B cell (primary cell): ENCODE measurements around the gene IL1RAP. TPM values are rescaled to one million over a fixed set of nuclear protein-coding genes. Genes with fewer than 3 reads are reported as not detected.

ENCODE experiments used
- ATAC-seq: fragments of 200-7000 bp; cut with Tn5 transposase; one replicate; pipeline ENCODE4 v1.10.0; 2021; ENCODE audit warnings: low read depth, mild to moderate bottlenecking, moderate number of reproducible peaks, moderate library complexity
- CTCF ChIA-PET: fragments of 350-600 bp; sonication (Branson Sonifier 250); formaldehyde crosslinking; loops from one replicate; lab custom pipeline; 2021; ENCODE audit warnings: antibody characterized with exemption, inconsistent platforms; lab: Charles Lee
- POLR2A ChIA-PET: fragments of 350-600 bp; sonication (Branson Sonifier 250); formaldehyde crosslinking; loops from one replicate; lab custom pipeline; 2021; ENCODE audit warnings: antibody characterized with exemption; lab: Charles Lee
- DNase-seq: peaks from one replicate; pipeline ENCODE4 v3.0.0; 2013
- H2AFZ ChIP-seq: 2 replicates; pipeline ENCODE4 v1.6.1; 2012; ENCODE audit warnings: mild to moderate bottlenecking, low read depth, low read length; ENCODE audit not compliant: insufficient read depth, poor library complexity, severe bottlenecking
- H3K27ac ChIP-seq, 2 donors: 1 replicate in 1 of 2; 2 replicates in 1 of 2; pipeline ENCODE4 v1.5.1; 2012 to 2013; ENCODE audit warnings: low read length in 2 of 2, mild to moderate bottlenecking in 2 of 2, moderate library complexity in 1 of 2
- H3K27me3 ChIP-seq, 4 experiments: fragments of 200-600 bp in 1 of 4; sonication (generic) in 1 of 4; replicated peaks in 1 of 4; 1 replicate in 2 of 4; 2 replicates in 2 of 4; pipeline versions ENCODE4 v1.6.1 to v1.7.0; 2013 to 2016; ENCODE audit warnings: low read length in 3 of 4, mild to moderate bottlenecking in 2 of 4, mixed read lengths in 1 of 4, moderate library complexity in 1 of 4; ENCODE audit not compliant: insufficient read depth in 4 of 4, control insufficient read depth in 3 of 4; ENCODE audit errors: control extremely low read depth in 1 of 4
- H3K36me3 ChIP-seq, 2 experiments: replicated peaks in 1 of 2; 1 replicate in 1 of 2; 2 replicates in 1 of 2; pipeline versions ENCODE4 v1.6.1 to v1.7.1; 2013; ENCODE audit warnings: low read length in 1 of 2; ENCODE audit not compliant: insufficient read depth in 2 of 2, control insufficient read depth in 1 of 2; ENCODE audit errors: control extremely low read depth in 1 of 2, extremely low read depth in 1 of 2
- H3K4me1 ChIP-seq, 2 donors: fragments of 200-600 bp in 1 of 2; sonication (generic) in 1 of 2; 1 replicate in 1 of 2; 2 replicates in 1 of 2; pipeline versions ENCODE4 v1.5.1 to v1.6.1; 2013 to 2017; ENCODE audit warnings: low read length in 2 of 2; ENCODE audit not compliant: control insufficient read depth in 2 of 2, insufficient read depth in 2 of 2
- H3K4me2 ChIP-seq: replicated peaks from 2 replicates; pipeline ENCODE3; 2012; ENCODE audit warnings: mild to moderate bottlenecking, low read depth, low read length; ENCODE audit not compliant: poor library complexity, severe bottlenecking
- H3K4me3 ChIP-seq, 5 experiments: fragments of 200-600 bp in 1 of 5; sonication (generic) in 1 of 5; 1 replicate in 3 of 5; 2 replicates in 2 of 5; pipeline versions ENCODE4 v1.5.1 to v1.7.0; 2011 to 2016; ENCODE audit warnings: low read length in 4 of 5, mild to moderate bottlenecking in 4 of 5, low read depth in 2 of 5, control low read depth in 1 of 5, moderate library complexity in 1 of 5; ENCODE audit not compliant: insufficient read depth in 1 of 5; ENCODE audit errors: control extremely low read depth in 1 of 5, extremely low read depth in 1 of 5
- H3K79me2 ChIP-seq: fragments of 200-600 bp; sonication (generic); one replicate; pipeline ENCODE4 v1.6.0; 2016; ENCODE audit warnings: low read length; ENCODE audit not compliant: control insufficient read depth, insufficient read depth
- H3K9ac ChIP-seq: fragments of 200-600 bp; sonication (generic); 2 replicates; pipeline ENCODE4 v1.6.1; 2017; ENCODE audit warnings: mild to moderate bottlenecking, low read length, moderate library complexity
- H3K9me3 ChIP-seq, 3 donors: one replicate each; pipeline versions ENCODE4 v1.6.1 to v1.7.1; 2013; ENCODE audit warnings: low read length in 2 of 3; ENCODE audit not compliant: control insufficient read depth in 2 of 3, insufficient read depth in 1 of 3; ENCODE audit errors: control extremely low read depth in 1 of 3
- H4K20me1 ChIP-seq: 2 replicates; pipeline ENCODE4 v1.6.0; 2012; ENCODE audit warnings: mild to moderate bottlenecking, low read length; ENCODE audit not compliant: insufficient read depth, control insufficient read depth, poor library complexity, severe bottlenecking
- H3K27ac Mint-ChIP-seq: one replicate; pipeline ENCODE4 v1.8.0; 2021; ENCODE audit warnings: mixed read lengths
- H3K27me3 Mint-ChIP-seq: one replicate; pipeline ENCODE4 v1.8.0; 2021; ENCODE audit warnings: mixed read lengths
- H3K4me1 Mint-ChIP-seq: one replicate; pipeline ENCODE4 v1.8.0; 2021; ENCODE audit warnings: mixed read lengths
- H3K4me3 Mint-ChIP-seq: one replicate; pipeline ENCODE4 v1.8.0; 2021; ENCODE audit warnings: mixed read lengths
- H3K9me3 Mint-ChIP-seq: one replicate; pipeline ENCODE4 v1.8.0; 2022; ENCODE audit warnings: mixed read lengths; ENCODE audit not compliant: insufficient read depth
- CTCF ChIP-seq: fragments of 200-600 bp; IDR thresholded peaks from one replicate; pipeline ENCODE4 v1.8.0; 2022; ENCODE audit warnings: antibody characterized with exemption, mild to moderate bottlenecking
- EZH2 ChIP-seq: IDR thresholded peaks from 2 replicates; pipeline ENCODE4 v1.6.1; 2012; ENCODE audit warnings: borderline replicate concordance, low read depth, mild to moderate bottlenecking, moderate library complexity, low read length; ENCODE audit not compliant: insufficient read depth, poor library complexity, severe bottlenecking
- WGBS: methylation state at CpG from one replicate; pipeline ENCODE4 v1.1.5; 2013; ENCODE audit warnings: missing lambda C conversion rate; ENCODE audit not compliant: insufficient coverage; 5-methylcytosine and 5-hydroxymethylcytosine counted together
- intact Hi-C: fragments of 100-400 bp; cut with micrococcal nuclease; formaldehyde crosslinking; loops from one replicate; pipeline ENCODE4 v1.10.0; 2022
- polyA plus RNA-seq: library from polyadenylated mRNA; depleted of rRNA; stranded (reverse); fragments of >200 nt; gene quantifications from 2 replicates; pipeline ENCODE4 v1.2.3, GENCODE V29; 2012
- total RNA-seq, 2 donors: library from RNA; stranded (reverse); fragments of 120-200 nt in 1 of 2; gene quantifications; 1 replicate in 1 of 2; 2 replicates in 1 of 2; pipeline versions ENCODE4 v1.2.3 to v1.2.4, GENCODE V29; 2013 to 2022

Gene IL1RAP
- total and polyA plus RNA-seq, 2 donors (not counting 1 experiment from before 2014, with no cell fraction given): 2.3 to 11.5 TPM

GRCh38 chr3:190645932-190646460 lies 132.1 kb downstream of the IL1RAP start:
- no peaks in the 10 kb centered on the region for H3K9me3 ChIP-seq
- POLR2A ChIA-PET: no interaction called here
- no peaks in the 10 kb centered on the region for H3K36me3 ChIP-seq
- H3K27ac ChIP-seq: no peak overlapping the region
- Mint-ChIP-seq H3K27me3 (no peaks in the 10 kb centered on the region), H3K4me1 (no peaks in the 10 kb centered on the region), H3K4me3 (no peak overlapping the region), H3K9me3 (no peaks in the 10 kb centered on the region), H3K27ac (no peak overlapping the region)
- CTCF ChIA-PET: no interaction called here
- TF ChIP-seq EZH2: no peak
- no peak for TF ChIP-seq CTCF
- no peak overlapping the region for H3K4me2 ChIP-seq
- H3K79me2 ChIP-seq: no peaks in the 10 kb centered on the region
- H3K9ac ChIP-seq: no peak overlapping the region
- no CpG with 5 or more reads among the region's 4 CpGs for WGBS
- DNase-seq (no peak), ATAC-seq (no peak)
- H3K4me1 ChIP-seq: no peaks in the 10 kb centered on the region
- H4K20me1 ChIP-seq: no peaks in the 10 kb centered on the region
- intact Hi-C loops: no loop called here
- H3K4me3 ChIP-seq: no peak overlapping the region
- H2AFZ ChIP-seq: no peak overlapping the region
- H3K27me3 ChIP-seq: no peaks in the 10 kb centered on the region

- Histone ChIP-seq H3K79me2 (no peaks in the 10 kb centered on the region), H3K4me2 (no peak overlapping the region), H3K27me3 (no peaks in the 10 kb centered on the region), H3K9me3 (no peaks in the 10 kb centered on the region), H3K9ac (no peak overlapping the region), H3K27ac (no peak overlapping the region), H3K36me3 (no peaks in the 10 kb centered on the region), H3K4me3 (no peak overlapping the region), H3K4me1 (no peaks in the 10 kb centered on the region), H4K20me1 (no peaks in the 10 kb centered on the region), H2AFZ (no peak overlapping the region)
- Mint-ChIP-seq H3K27ac (no peak overlapping the region), H3K4me1 (no peaks in the 10 kb centered on the region), H3K4me3 (no peak overlapping the region), H3K9me3 (no peaks in the 10 kb centered on the region), H3K27me3 (no peaks in the 10 kb centered on the region)
- CTCF ChIA-PET: no interaction called here
- WGBS: 80% methylated on average over 1 of the region's 2 CpGs
- ATAC-seq (no peak), DNase-seq (no peak)
- no peak for TF ChIP-seq EZH2
- no peak for TF ChIP-seq CTCF
- intact Hi-C loops: no loop called here
- POLR2A ChIA-PET: no interaction called here
Measured at GRCh38 chr3:190646996-190647395, 133.1 kb downstream of the IL1RAP start.
